ENCODE results near the gene KIAA0232.

DNA sequence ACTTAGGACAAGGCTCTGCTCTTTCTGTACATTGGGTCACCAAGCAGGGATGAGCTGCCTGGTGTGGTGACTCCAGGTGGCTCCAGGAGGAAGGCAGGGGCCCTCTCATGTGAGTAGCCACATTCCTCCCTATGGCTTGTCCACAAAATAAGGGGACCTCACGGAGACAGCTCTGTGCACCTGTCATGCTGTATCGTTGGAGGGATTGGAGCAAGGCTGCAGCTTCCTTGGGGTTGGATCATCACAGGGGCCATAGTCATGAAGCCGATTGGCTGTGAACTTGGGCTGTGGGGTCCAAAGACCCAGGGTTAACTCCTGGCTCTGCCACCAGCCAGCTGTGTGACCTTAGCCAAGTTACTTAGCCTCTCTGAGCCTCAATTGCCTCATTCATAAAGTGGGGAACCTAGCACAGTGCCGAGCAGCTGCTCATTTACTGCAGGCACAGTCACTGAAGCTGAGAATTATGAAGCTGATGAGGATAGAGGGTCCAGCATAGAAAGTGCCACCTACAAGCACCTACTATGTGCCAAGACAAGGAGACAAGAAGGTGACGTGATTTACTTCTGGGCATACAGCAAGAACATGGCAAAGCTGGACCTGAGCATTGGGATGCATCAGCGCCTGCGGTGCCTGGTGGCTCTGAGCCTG, 11.8 kb upstream of the KIAA0232 start:
- TF ChIP-seq POLR2A (IDR thresholded peaks at IDR 0.05) (no peak), CTCF (IDR thresholded peaks at IDR 0.05 in 8 of 11, conservative IDR thresholded peaks at IDR 0.05 in 3 of 11) (no peak)
